Hepatocyte (in vitro differentiated cells): Measurements from ENCODE around the gene LFNG. TPM values are rescaled to one million over a fixed set of nuclear protein-coding genes. Genes with fewer than 3 reads are reported as not detected.

Experiments used
- DNase-seq: peaks from one replicate; pipeline ENCODE4 v3.0.0-alpha.2; 2016; ENCODE audit warnings: low spot score
- H2AFZ ChIP-seq: fragments of 200-600 bp; sonication (generic); 2 replicates; pipeline ENCODE4 v1.6.0; 2016; ENCODE audit warnings: antibody characterized with exemption, mild to moderate bottlenecking
- H3K27ac ChIP-seq: fragments of 200-600 bp; sonication (generic); 2 replicates; pipeline ENCODE4 v1.5.1; 2016; ENCODE audit warnings: mild to moderate bottlenecking
- H3K27me3 ChIP-seq: fragments of 200-600 bp; sonication (generic); 2 replicates; pipeline ENCODE4 v1.6.1; 2016
- H3K36me3 ChIP-seq: fragments of 200-600 bp; sonication (generic); replicated peaks from 2 replicates; pipeline ENCODE4 v1.5.1; 2016; ENCODE audit warnings: low read depth; ENCODE audit not compliant: insufficient read depth
- H3K4me1 ChIP-seq: fragments of 200-600 bp; sonication (generic); 2 replicates; pipeline ENCODE4 v1.5.1; 2016; ENCODE audit warnings: mild to moderate bottlenecking, moderate library complexity; ENCODE audit not compliant: insufficient read depth
- H3K4me2 ChIP-seq: fragments of 200-600 bp; sonication (generic); 2 replicates; pipeline ENCODE4 v1.6.0; 2016
- H3K4me3 ChIP-seq: fragments of 200-600 bp; sonication (generic); 2 replicates; pipeline ENCODE4 v1.5.1; 2016; ENCODE audit warnings: mild to moderate bottlenecking
- H3K79me2 ChIP-seq: fragments of 200-600 bp; sonication (generic); 2 replicates; pipeline ENCODE4 v1.6.0; 2017; ENCODE audit warnings: mild to moderate bottlenecking
- H3K9me2 ChIP-seq: fragments of 200-600 bp; sonication (generic); replicated peaks from 2 replicates; pipeline ENCODE4 v1.6.0; 2017; ENCODE audit warnings: mild to moderate bottlenecking; ENCODE audit not compliant: insufficient read depth
- H3K9me3 ChIP-seq: fragments of 200-600 bp; sonication (generic); 2 replicates; pipeline ENCODE4 v1.5.1; 2016; ENCODE audit warnings: low read depth, mild to moderate bottlenecking
- H4K20me1 ChIP-seq: fragments of 200-600 bp; sonication (generic); 2 replicates; pipeline ENCODE4 v1.6.0; 2016; ENCODE audit warnings: mild to moderate bottlenecking; ENCODE audit not compliant: insufficient read depth, poor library complexity, severe bottlenecking
- EZH2 ChIP-seq: fragments of 200-600 bp; sonication (generic); IDR thresholded peaks from 2 replicates; pipeline ENCODE4 v1.6.1; 2016; ENCODE audit warnings: antibody characterized with exemption, mild to moderate bottlenecking, borderline replicate concordance
- EZH2phosphoT487 ChIP-seq: fragments of 200-600 bp; sonication (generic); IDR thresholded peaks from one replicate; pipeline ENCODE4 v1.6.1; 2018; ENCODE audit warnings: antibody characterized with exemption, mild to moderate bottlenecking, low read depth, moderate library complexity; ENCODE audit not compliant: unreplicated experiment, severe bottlenecking
- WGBS: methylation state at CpG from one replicate; pipeline ENCODE4 v1.1.6; 2016; ENCODE audit warnings: low lambda C conversion rate; ENCODE audit errors: missing lambda C conversion rate; 5-methylcytosine and 5-hydroxymethylcytosine counted together
- polyA plus RNA-seq: library from polyadenylated mRNA; unstranded; fragments of >200 nt; fragmentation: Nextera tagmentation; extraction: Ambion mirVana; gene quantifications from 2 replicates; pipeline ENCODE4 v1.2.1, GENCODE V29; 2016
- total RNA-seq: library from RNA; depleted of rRNA; stranded (reverse); fragments of >200 nt; gene quantifications from 2 replicates; pipeline ENCODE4 v1.2.3, GENCODE V29; 2014
- TF ChIP-seq, protein P1 (sequence below): fragments of 200-600 bp; sonication (generic); IDR thresholded peaks from 2 replicates; pipeline ENCODE4 v1.5.1; 2016; ENCODE audit warnings: antibody characterized with exemption, mild to moderate bottlenecking; ENCODE audit not compliant: poor library complexity

LFNG gene
- total and polyA plus RNA-seq, 2 experiments from 2014 or later = 1.2 to 4.5 TPM

DNA sequence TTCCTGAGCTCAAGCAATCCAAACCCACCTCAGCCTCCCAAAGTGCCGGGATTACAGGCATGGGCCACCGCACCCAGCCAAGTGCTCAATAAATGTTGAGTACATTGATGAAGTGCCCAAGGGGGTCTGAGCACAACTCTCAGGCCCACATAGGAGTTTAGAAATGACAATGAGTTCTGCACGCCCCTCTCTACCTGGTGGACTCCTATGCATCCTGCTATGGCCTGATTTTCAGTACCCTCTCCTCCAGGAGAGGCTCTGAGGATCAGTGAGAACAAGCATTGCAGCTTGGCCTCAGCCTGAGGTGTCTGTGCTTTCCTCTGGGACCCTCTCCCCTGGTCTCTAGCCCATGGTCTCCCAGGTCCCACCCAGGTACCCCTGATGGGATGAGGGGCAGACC is 22.5 kb upstream of the LFNG start:
- Histone ChIP-seq H3K79me2 (no peaks in the 10 kb centered on the region), H3K27me3 (no peaks in the 10 kb centered on the region), H3K4me3 (no peak overlapping the region), H3K4me2 (no peak overlapping the region), H4K20me1 (no peaks in the 10 kb centered on the region), H3K36me3 (no peaks in the 10 kb centered on the region), H3K4me1 (peaks cover 27% of the 10 kb centered on the region), H3K9me3 (no peaks in the 10 kb centered on the region), H3K9me2 (no peaks in the 10 kb centered on the region), H2AFZ (no peak overlapping the region), H3K27ac (no peak overlapping the region)
- no peak for DNase-seq
- 96% methylated on average over 3 of the region's 3 CpGs for WGBS
- TF ChIP-seq EZH2phosphoT487 (no peak), EZH2 (no peak)
- TF ChIP-seq, protein P1, sequence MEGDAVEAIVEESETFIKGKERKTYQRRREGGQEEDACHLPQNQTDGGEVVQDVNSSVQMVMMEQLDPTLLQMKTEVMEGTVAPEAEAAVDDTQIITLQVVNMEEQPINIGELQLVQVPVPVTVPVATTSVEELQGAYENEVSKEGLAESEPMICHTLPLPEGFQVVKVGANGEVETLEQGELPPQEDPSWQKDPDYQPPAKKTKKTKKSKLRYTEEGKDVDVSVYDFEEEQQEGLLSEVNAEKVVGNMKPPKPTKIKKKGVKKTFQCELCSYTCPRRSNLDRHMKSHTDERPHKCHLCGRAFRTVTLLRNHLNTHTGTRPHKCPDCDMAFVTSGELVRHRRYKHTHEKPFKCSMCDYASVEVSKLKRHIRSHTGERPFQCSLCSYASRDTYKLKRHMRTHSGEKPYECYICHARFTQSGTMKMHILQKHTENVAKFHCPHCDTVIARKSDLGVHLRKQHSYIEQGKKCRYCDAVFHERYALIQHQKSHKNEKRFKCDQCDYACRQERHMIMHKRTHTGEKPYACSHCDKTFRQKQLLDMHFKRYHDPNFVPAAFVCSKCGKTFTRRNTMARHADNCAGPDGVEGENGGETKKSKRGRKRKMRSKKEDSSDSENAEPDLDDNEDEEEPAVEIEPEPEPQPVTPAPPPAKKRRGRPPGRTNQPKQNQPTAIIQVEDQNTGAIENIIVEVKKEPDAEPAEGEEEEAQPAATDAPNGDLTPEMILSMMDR = no peak

DNA sequence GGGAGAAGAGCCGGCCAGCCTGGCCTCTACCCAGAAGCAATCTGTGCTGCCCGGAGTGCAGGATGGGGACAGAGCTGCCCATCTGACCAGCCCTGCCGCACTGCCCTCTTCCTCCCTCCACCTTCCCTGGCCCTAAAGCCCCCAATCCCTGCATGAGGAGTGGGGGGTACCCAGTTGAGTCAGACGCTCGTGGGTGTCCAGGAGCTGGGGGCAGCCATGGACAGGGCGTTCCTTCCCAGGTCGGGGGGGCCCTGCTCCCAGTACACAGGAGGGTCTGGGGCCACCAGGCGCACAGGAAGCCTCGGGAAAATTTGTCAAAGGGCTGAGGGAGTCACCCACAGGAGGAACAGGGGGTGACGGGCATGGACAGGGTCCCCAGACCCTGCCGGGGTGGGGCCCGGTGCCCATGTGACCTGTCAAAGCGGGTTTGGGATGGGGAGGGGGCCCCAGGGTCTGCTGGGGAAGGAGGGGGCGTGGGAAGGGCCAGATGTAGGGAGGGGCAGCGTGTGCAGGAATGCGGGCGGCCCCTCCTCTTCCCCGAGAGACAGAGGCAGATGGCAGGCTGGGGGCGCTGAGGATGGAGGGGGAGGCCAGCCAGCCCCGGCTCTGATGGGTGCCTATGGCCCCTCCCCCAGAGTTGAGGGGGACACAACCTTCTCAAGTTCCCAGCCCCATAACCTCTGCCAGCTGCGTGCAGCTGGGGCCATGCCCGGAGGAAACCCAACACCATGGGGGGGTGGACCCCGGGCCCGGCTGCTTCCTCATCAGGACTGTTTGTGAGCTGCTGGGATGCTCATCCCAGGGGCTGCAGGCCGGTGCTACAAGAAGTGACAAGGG is 21.9 kb upstream of the LFNG start:
- Histone ChIP-seq H3K4me3 (no peak overlapping the region), H3K9me3 (no peaks in the 10 kb centered on the region), H3K79me2 (no peaks in the 10 kb centered on the region), H4K20me1 (no peaks in the 10 kb centered on the region), H3K36me3 (no peaks in the 10 kb centered on the region), H3K9me2 (no peaks in the 10 kb centered on the region), H3K4me2 (no peak overlapping the region), H2AFZ (no peak overlapping the region), H3K27me3 (no peaks in the 10 kb centered on the region), H3K4me1 (peaks cover 27% of the 10 kb centered on the region), H3K27ac (peak overlapping the region; percentile 42)
- TF ChIP-seq EZH2phosphoT487 (no peak), EZH2 (no peak)
- TF ChIP-seq, protein P1 = no peak
- 71% methylated on average over 17 of the region's 25 CpGs for WGBS
- DNase-seq = peak; percentile 58

DNA sequence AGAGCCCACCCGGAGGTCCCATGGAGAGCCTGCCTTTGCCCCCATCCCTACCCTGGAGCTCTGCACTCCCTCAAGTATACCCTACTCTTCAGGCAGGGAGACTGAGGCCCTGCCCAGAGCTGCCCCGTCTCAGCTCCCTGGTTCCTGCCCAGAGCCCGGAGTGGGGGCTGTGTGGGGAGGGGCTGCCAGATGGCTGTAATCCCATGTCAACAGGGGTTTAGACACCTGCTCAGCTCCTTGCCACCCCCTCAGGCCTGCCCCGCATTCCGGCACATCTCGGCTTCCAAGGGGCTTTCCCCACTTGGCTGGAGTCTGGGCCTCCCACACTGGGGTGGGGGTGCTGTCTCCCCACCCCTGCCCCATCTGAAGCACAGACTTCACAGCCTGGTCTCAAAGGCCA is 20.9 kb upstream of the LFNG start:
- H3K79me2 ChIP-seq = no peaks in the 10 kb centered on the region
- H3K4me2 ChIP-seq = no peak overlapping the region
- no peak overlapping the region for H3K27ac ChIP-seq
- H3K4me3 ChIP-seq = no peak overlapping the region
- H3K27me3 ChIP-seq = no peaks in the 10 kb centered on the region
- H3K9me3 ChIP-seq = no peaks in the 10 kb centered on the region
- H3K4me1 ChIP-seq = peaks cover 19% of the 10 kb centered on the region
- H3K9me2 ChIP-seq = no peaks in the 10 kb centered on the region
- no peaks in the 10 kb centered on the region for H4K20me1 ChIP-seq
- H2AFZ ChIP-seq = no peak overlapping the region
- no peak for DNase-seq
- no peaks in the 10 kb centered on the region for H3K36me3 ChIP-seq
- TF ChIP-seq, protein P1 = no peak
- TF ChIP-seq EZH2phosphoT487 (no peak), EZH2 (no peak)
- WGBS = 85% methylated on average over 6 of the region's 6 CpGs
